SK-N-SH (cell line): Measurements from ENCODE around the gene PAM. TPM values are rescaled to one million over a fixed set of nuclear protein-coding genes. Genes with fewer than 3 reads are reported as not detected.

Experiments
- CTCF ChIA-PET: fragments of 300-600, 350-600 bp; formaldehyde crosslinking; extraction: SDS; loops from one replicate; lab custom pipeline; 2021; lab: Yijun Ruan, JAX
- POLR2A ChIA-PET: fragments of 350-600 bp; sonication (Branson Sonifier 250); formaldehyde crosslinking; extraction: SDS; loops from one replicate; lab custom pipeline; 2020; ENCODE audit warnings: antibody characterized with exemption, inconsistent platforms; lab: Yijun Ruan, JAX
- DNase-seq: peaks from one replicate; pipeline ENCODE4 v3.0.0; 2012
- H2AFZ ChIP-seq: fragments of 200-600 bp; sonication (generic); 2 replicates; pipeline ENCODE4 v1.8.1; 2016; ENCODE audit warnings: antibody characterized with exemption, mild to moderate bottlenecking, low read depth
- H3F3A ChIP-seq: fragments of 200-600 bp; sonication (generic); replicated peaks from 2 replicates; pipeline ENCODE3; 2016; ENCODE audit warnings: antibody characterized with exemption, mild to moderate bottlenecking; ENCODE audit not compliant: insufficient read depth
- H3K27ac ChIP-seq, 2 experiments: fragments of 200-500 bp in 1 of 2; fragments of 200-600 bp in 1 of 2; sonication (Bioruptor generic) in 1 of 2; sonication (generic), shearing (Covaris generic) in 1 of 2; 2 replicates each; pipeline versions ENCODE4 v1.5.1 to v1.6.1; 2014 to 2016; ENCODE audit warnings: low read depth in 2 of 2, inconsistent platforms in 1 of 2, low read length in 1 of 2, mild to moderate bottlenecking in 1 of 2, mixed read lengths in 1 of 2
- H3K27me3 ChIP-seq: fragments of 200-600 bp; sonication (generic), shearing (Covaris generic); 2 replicates; pipeline ENCODE4 v1.6.1; 2016; ENCODE audit warnings: mixed run types; ENCODE audit not compliant: insufficient read depth
- H3K36me3 ChIP-seq, 2 experiments: fragments of 200-500 bp in 1 of 2; fragments of 200-600 bp in 1 of 2; sonication (Bioruptor generic) in 1 of 2; sonication (generic) in 1 of 2; replicated peaks in 1 of 2; 2 replicates each; pipeline versions ENCODE3 to v1.5.1; 2014 to 2016; ENCODE audit warnings: low read length in 1 of 2, mild to moderate bottlenecking in 1 of 2; ENCODE audit not compliant: insufficient read depth in 2 of 2, control insufficient read depth in 1 of 2
- H3K4me1 ChIP-seq, 2 experiments: fragments of 200-500 bp in 1 of 2; fragments of 200-600 bp in 1 of 2; sonication (Bioruptor generic) in 1 of 2; sonication (generic), shearing (Covaris generic) in 1 of 2; 2 replicates each; pipeline versions ENCODE4 v1.5.1 to v1.6.1; 2014 to 2016; ENCODE audit warnings: low read depth in 1 of 2, low read length in 1 of 2, mixed run types in 1 of 2; ENCODE audit not compliant: insufficient read depth in 2 of 2, control insufficient read depth in 1 of 2
- H3K4me2 ChIP-seq: fragments of 200-600 bp; sonication (generic), shearing (Covaris generic); 2 replicates; pipeline ENCODE4 v1.6.1; 2017; ENCODE audit warnings: mixed run types
- H3K4me3 ChIP-seq, 2 experiments: fragments of 200-500 bp in 1 of 2; fragments of 200-600 bp in 1 of 2; sonication (Bioruptor generic) in 1 of 2; sonication (generic), shearing (Covaris generic) in 1 of 2; 2 replicates each; pipeline versions ENCODE4 v1.5.1 to v1.8.1; 2014 to 2016; ENCODE audit warnings: low read depth in 2 of 2, inconsistent platforms in 1 of 2, low read length in 1 of 2, mild to moderate bottlenecking in 1 of 2, mixed read lengths in 1 of 2, moderate library complexity in 1 of 2
- H3K79me2 ChIP-seq: fragments of 200-600 bp; sonication (generic); 2 replicates; pipeline ENCODE4 v1.8.1; 2017; ENCODE audit warnings: mild to moderate bottlenecking; ENCODE audit not compliant: insufficient read depth
- H3K9ac ChIP-seq: fragments of 200-600 bp; sonication (generic); 2 replicates; pipeline ENCODE4 v1.6.1; 2017; ENCODE audit warnings: mixed run types
- H3K9me2 ChIP-seq: fragments of 200-600 bp; sonication (generic); 2 replicates; pipeline ENCODE4 v1.6.1; 2017; ENCODE audit warnings: mixed run types
- H3K9me3 ChIP-seq: fragments of 200-600 bp; sonication (generic); 2 replicates; pipeline ENCODE4 v1.6.1; 2017; ENCODE audit warnings: mixed run types, mild to moderate bottlenecking, moderate library complexity
- H4K20me1 ChIP-seq: fragments of 200-600 bp; sonication (generic); 2 replicates; pipeline ENCODE4 v1.6.1; 2017; ENCODE audit warnings: mild to moderate bottlenecking, mixed run types; ENCODE audit not compliant: insufficient read depth
- CHD2 ChIP-seq: fragments of 150-350 bp; IDR thresholded peaks from 2 replicates; pipeline ENCODE4 v1.6.1; 2018; ENCODE audit warnings: low read length; ENCODE audit not compliant: partially characterized antibody
- ELF1 ChIP-seq: IDR thresholded peaks from 2 replicates; pipeline ENCODE4 v1.4.0; 2012
- EP300 ChIP-seq, 2 experiments: IDR thresholded peaks; 2 replicates each; pipeline versions ENCODE4 v1.4.0 to v1.6.1; 2012; ENCODE audit warnings: borderline replicate concordance in 1 of 2, low read depth in 1 of 2, low read length in 1 of 2
- EZH2phosphoT487 ChIP-seq: fragments of 200-600 bp; sonication (generic); IDR thresholded peaks from 2 replicates; pipeline ENCODE4 v1.6.1; 2017; ENCODE audit warnings: low read depth, mixed run types, mild to moderate bottlenecking, antibody characterized with exemption, moderate library complexity, borderline replicate concordance
- FOSL2 ChIP-seq: IDR thresholded peaks from 2 replicates; pipeline ENCODE4 v1.4.0; 2012; ENCODE audit warnings: low read depth, mild to moderate bottlenecking, moderate library complexity, borderline replicate concordance
- FOXJ3 ChIP-seq: sonication (generic); formaldehyde crosslinking; IDR thresholded peaks from 2 replicates; pipeline ENCODE4 v1.5.1; 2020; ENCODE audit warnings: mild to moderate bottlenecking, missing genetic modification reagents
- FOXM1 ChIP-seq: IDR thresholded peaks from 2 replicates; pipeline ENCODE4 v1.4.0; 2012; ENCODE audit warnings: low read depth, mild to moderate bottlenecking
- GABPA ChIP-seq: IDR thresholded peaks from 2 replicates; pipeline ENCODE4 v1.4.0; 2012; ENCODE audit warnings: low read depth, mild to moderate bottlenecking
- GATA2 ChIP-seq: sonication (generic); formaldehyde crosslinking; IDR thresholded peaks from 2 replicates; pipeline ENCODE4 v1.5.0; 2020; ENCODE audit warnings: mild to moderate bottlenecking, missing genetic modification reagents
- JUND ChIP-seq: IDR thresholded peaks from 2 replicates; pipeline ENCODE4 v1.4.0; 2012
- MEF2A ChIP-seq: IDR thresholded peaks from 2 replicates; pipeline ENCODE4 v1.4.0; 2012; ENCODE audit warnings: low read depth, borderline replicate concordance
- MXI1 ChIP-seq: IDR thresholded peaks from 2 replicates; pipeline ENCODE4 v1.6.1; 2012; ENCODE audit warnings: mild to moderate bottlenecking, low read depth, low read length, improper control_type of control experiment
- NFIC ChIP-seq: IDR thresholded peaks from 2 replicates; pipeline ENCODE4 v1.4.0; 2012; ENCODE audit warnings: borderline replicate concordance
- NRF1 ChIP-seq: IDR thresholded peaks from 2 replicates; pipeline ENCODE4 v1.6.1; 2012; ENCODE audit warnings: low read depth, mild to moderate bottlenecking, low read length
- RAD21 ChIP-seq: IDR thresholded peaks from 2 replicates; pipeline ENCODE4 v1.6.1; 2012; ENCODE audit warnings: mild to moderate bottlenecking, low read length
- RCOR1 ChIP-seq: fragments of 150-350 bp; IDR thresholded peaks from 2 replicates; pipeline ENCODE4 v1.6.1; 2017; ENCODE audit warnings: antibody characterized with exemption, low read length
- RFX5 ChIP-seq: IDR thresholded peaks from 2 replicates; pipeline ENCODE4 v1.6.1; 2012; ENCODE audit warnings: mild to moderate bottlenecking, improper control_type of control experiment, low read length
- RXRA ChIP-seq: IDR thresholded peaks from 2 replicates; pipeline ENCODE4 v1.4.0; 2012; ENCODE audit warnings: low read depth, mild to moderate bottlenecking, borderline replicate concordance
- SIN3A ChIP-seq: IDR thresholded peaks from 2 replicates; pipeline ENCODE4 v1.6.1; 2012; ENCODE audit warnings: low read depth, mild to moderate bottlenecking, low read length, moderate library complexity, borderline replicate concordance
- SMC3 ChIP-seq: IDR thresholded peaks from 2 replicates; pipeline ENCODE4 v1.6.1; 2012; ENCODE audit warnings: low read depth, low read length, improper control_type of control experiment
- TAF1 ChIP-seq: IDR thresholded peaks from 2 replicates; pipeline ENCODE4 v1.6.1; 2012; ENCODE audit warnings: low read depth, mild to moderate bottlenecking, low read length, moderate library complexity, borderline replicate concordance
- TCF12 ChIP-seq: IDR thresholded peaks from 2 replicates; pipeline ENCODE4 v1.4.0; 2012
- YY1 ChIP-seq: IDR thresholded peaks from 2 replicates; pipeline ENCODE4 v1.4.0; 2012; ENCODE audit warnings: low read depth, mild to moderate bottlenecking
- WGBS: methylation state at CpG from one replicate; pipeline ENCODE4 v1.1.6; 2017; ENCODE audit warnings: low lambda C conversion rate; 5-methylcytosine and 5-hydroxymethylcytosine counted together
- polyA plus RNA-seq, 3 experiments: library from polyadenylated mRNA; depleted of rRNA; stranded (reverse); fragments of >200 nt; gene quantifications; 2 replicates each; pipeline ENCODE4 v1.2.3, GENCODE V29; 2012
- TF ChIP-seq, protein P1 (sequence below): IDR thresholded peaks from 2 replicates; pipeline ENCODE4 v1.6.1; 2012; ENCODE audit warnings: mild to moderate bottlenecking, low read depth, low read length, moderate library complexity
- TF ChIP-seq, protein P2 (sequence below): fragments of 150-350 bp; IDR thresholded peaks from 2 replicates; pipeline ENCODE4 v1.6.1; 2016; ENCODE audit warnings: mild to moderate bottlenecking, low read depth, low read length
- TF ChIP-seq, protein P3 (sequence below): IDR thresholded peaks from 2 replicates; pipeline ENCODE4; 2012
- TF ChIP-seq, protein P4 (sequence below): fragments of 150-350 bp; IDR thresholded peaks from 2 replicates; pipeline ENCODE4 v1.6.1; 2017; ENCODE audit warnings: antibody characterized with exemption, low read length, low read depth, borderline replicate concordance
- TF ChIP-seq, protein P5 (sequence below): IDR thresholded peaks from 2 replicates; pipeline ENCODE4 v1.4.0; 2012; ENCODE audit warnings: low read depth, borderline replicate concordance
- TF ChIP-seq, protein P6 (sequence below): IDR thresholded peaks from 2 replicates; pipeline ENCODE4 v1.4.0; 2012; ENCODE audit warnings: low read depth

Gene PAM
- polyA plus RNA-seq, 1 of the 3 experiments (the other 2 are of a cell fraction): 507 TPM

DNA sequence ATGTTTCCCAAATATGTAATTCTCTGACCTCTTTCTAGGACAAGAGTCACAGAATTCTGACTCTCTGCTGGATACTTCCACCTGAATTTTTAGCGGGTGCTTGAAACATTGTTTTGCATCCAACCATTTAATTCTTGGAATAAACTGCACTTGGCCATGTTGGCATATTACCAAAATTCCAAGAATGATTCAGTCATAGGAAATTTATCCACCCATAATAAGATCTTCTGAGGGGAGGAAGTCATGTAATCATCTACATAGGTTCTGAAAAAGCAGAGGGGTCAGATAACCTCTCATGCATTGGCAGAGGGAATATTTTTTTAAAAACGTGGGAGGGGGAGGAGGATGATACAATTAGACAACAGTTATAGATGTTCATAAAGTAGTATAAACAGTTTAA lies 156.9 kb downstream of the PAM start:
- Histone ChIP-seq H3K27ac (peak overlapping the region; percentile 87 to 92), H3K9me2 (no peaks in the 10 kb centered on the region), H3K9ac (peak overlapping the region; percentile 51; the same call in 1 of the 2 replicates), H3K36me3 (peaks cover 14 to 18% of the 10 kb centered on the region in 2 experiments), H3K79me2 (peaks cover 53% of the 10 kb centered on the region), H3K4me1 (peaks cover 0 to 14% of the 10 kb centered on the region in 2 experiments; a peak in 3 of 4 replicates), H3K27me3 (no peaks in the 10 kb centered on the region), H3K4me3 (peak overlapping the region in 1 of 2 experiments; percentile 38; a peak in 1 of 4 replicates), H3K4me2 (peak overlapping the region; percentile 69), H3F3A (peaks cover 39% of the 10 kb centered on the region), H3K9me3 (no peaks in the 10 kb centered on the region), H4K20me1 (no peaks in the 10 kb centered on the region; the same call in 1 of the 2 replicates), H2AFZ (no peak overlapping the region)
- DNase-seq: no peak
- POLR2A ChIA-PET: no interaction called here
- CTCF ChIA-PET: interaction anchor here (0.9 kb wide), 1 partner anchor 10 kb away, joined by 3 read pairs; no protein-coding TSS in a partner anchor
- 13% methylated on average over 2 of the region's 2 CpGs for WGBS
- peak; percentile 64; the same call in 1 of the 2 replicates for TF ChIP-seq MEF2A
- TF ChIP-seq RXRA: peak; percentile 53; the same call in 1 of the 2 replicates
- no peak for TF ChIP-seq RFX5
- no peak for TF ChIP-seq YY1
- 0 out of 2 replicates have a peak, but pooled peaks have one; percentile 40 for TF ChIP-seq FOXM1
- no peak for TF ChIP-seq SIN3A
- TF ChIP-seq EZH2phosphoT487: no peak
- no peak for TF ChIP-seq CHD2
- TF ChIP-seq TCF12: peak; percentile 84
- TF ChIP-seq, protein P1, sequence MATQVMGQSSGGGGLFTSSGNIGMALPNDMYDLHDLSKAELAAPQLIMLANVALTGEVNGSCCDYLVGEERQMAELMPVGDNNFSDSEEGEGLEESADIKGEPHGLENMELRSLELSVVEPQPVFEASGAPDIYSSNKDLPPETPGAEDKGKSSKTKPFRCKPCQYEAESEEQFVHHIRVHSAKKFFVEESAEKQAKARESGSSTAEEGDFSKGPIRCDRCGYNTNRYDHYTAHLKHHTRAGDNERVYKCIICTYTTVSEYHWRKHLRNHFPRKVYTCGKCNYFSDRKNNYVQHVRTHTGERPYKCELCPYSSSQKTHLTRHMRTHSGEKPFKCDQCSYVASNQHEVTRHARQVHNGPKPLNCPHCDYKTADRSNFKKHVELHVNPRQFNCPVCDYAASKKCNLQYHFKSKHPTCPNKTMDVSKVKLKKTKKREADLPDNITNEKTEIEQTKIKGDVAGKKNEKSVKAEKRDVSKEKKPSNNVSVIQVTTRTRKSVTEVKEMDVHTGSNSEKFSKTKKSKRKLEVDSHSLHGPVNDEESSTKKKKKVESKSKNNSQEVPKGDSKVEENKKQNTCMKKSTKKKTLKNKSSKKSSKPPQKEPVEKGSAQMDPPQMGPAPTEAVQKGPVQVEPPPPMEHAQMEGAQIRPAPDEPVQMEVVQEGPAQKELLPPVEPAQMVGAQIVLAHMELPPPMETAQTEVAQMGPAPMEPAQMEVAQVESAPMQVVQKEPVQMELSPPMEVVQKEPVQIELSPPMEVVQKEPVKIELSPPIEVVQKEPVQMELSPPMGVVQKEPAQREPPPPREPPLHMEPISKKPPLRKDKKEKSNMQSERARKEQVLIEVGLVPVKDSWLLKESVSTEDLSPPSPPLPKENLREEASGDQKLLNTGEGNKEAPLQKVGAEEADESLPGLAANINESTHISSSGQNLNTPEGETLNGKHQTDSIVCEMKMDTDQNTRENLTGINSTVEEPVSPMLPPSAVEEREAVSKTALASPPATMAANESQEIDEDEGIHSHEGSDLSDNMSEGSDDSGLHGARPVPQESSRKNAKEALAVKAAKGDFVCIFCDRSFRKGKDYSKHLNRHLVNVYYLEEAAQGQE: no peak
- TF ChIP-seq JUND: peak; percentile 87
- TF ChIP-seq, protein P2, sequence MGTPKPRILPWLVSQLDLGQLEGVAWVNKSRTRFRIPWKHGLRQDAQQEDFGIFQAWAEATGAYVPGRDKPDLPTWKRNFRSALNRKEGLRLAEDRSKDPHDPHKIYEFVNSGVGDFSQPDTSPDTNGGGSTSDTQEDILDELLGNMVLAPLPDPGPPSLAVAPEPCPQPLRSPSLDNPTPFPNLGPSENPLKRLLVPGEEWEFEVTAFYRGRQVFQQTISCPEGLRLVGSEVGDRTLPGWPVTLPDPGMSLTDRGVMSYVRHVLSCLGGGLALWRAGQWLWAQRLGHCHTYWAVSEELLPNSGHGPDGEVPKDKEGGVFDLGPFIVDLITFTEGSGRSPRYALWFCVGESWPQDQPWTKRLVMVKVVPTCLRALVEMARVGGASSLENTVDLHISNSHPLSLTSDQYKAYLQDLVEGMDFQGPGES: no peak
- TF ChIP-seq GABPA: no peak
- no peak for TF ChIP-seq RCOR1
- TF ChIP-seq EP300 (IDR thresholded peaks at IDR 0.05; ENCODE audit: borderline replicate concordance in 1 of 2, low read depth in 1 of 2, low read length in 1 of 2): peak; percentile 36 to 88
- peak; percentile 86 for TF ChIP-seq FOSL2
- no peak for TF ChIP-seq FOXJ3 (CRISPR knock-in tag)
- TF ChIP-seq, protein P3, sequence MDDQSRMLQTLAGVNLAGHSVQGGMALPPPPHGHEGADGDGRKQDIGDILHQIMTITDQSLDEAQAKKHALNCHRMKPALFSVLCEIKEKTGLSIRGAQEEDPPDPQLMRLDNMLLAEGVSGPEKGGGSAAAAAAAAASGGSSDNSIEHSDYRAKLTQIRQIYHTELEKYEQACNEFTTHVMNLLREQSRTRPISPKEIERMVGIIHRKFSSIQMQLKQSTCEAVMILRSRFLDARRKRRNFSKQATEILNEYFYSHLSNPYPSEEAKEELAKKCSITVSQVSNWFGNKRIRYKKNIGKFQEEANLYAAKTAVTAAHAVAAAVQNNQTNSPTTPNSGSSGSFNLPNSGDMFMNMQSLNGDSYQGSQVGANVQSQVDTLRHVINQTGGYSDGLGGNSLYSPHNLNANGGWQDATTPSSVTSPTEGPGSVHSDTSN: peak; percentile 54
- TF ChIP-seq, protein P4, sequence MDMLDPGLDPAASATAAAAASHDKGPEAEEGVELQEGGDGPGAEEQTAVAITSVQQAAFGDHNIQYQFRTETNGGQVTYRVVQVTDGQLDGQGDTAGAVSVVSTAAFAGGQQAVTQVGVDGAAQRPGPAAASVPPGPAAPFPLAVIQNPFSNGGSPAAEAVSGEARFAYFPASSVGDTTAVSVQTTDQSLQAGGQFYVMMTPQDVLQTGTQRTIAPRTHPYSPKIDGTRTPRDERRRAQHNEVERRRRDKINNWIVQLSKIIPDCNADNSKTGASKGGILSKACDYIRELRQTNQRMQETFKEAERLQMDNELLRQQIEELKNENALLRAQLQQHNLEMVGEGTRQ: no peak
- no peak for TF ChIP-seq ELF1
- no peak for TF ChIP-seq MXI1
- TF ChIP-seq SMC3: no peak
- no peak for TF ChIP-seq TAF1
- peak; percentile 96 for TF ChIP-seq NFIC
- TF ChIP-seq, protein P5, sequence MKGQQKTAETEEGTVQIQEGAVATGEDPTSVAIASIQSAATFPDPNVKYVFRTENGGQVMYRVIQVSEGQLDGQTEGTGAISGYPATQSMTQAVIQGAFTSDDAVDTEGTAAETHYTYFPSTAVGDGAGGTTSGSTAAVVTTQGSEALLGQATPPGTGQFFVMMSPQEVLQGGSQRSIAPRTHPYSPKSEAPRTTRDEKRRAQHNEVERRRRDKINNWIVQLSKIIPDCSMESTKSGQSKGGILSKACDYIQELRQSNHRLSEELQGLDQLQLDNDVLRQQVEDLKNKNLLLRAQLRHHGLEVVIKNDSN: no peak
- no peak for TF ChIP-seq NRF1
- TF ChIP-seq RAD21: no peak
- no peak for TF ChIP-seq GATA2 (CRISPR knock-in tag)
- TF ChIP-seq, protein P6, sequence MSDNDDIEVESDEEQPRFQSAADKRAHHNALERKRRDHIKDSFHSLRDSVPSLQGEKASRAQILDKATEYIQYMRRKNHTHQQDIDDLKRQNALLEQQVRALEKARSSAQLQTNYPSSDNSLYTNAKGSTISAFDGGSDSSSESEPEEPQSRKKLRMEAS: no peak
